ENCODE measurements around the gene CKMT2.

The CKMT2 gene
- long read RNA-seq, partial matches to known transcripts = 0 of 12 reads
- long read RNA-seq, other reads (novel, unspliced or antisense) = 12 of 12 reads

- no peaks in the 10 kb centered on the region for H3K27me3 ChIP-seq (ENCODE audit: insufficient read depth, poor library complexity, severe bottlenecking)
- H3K27ac ChIP-seq (replicated peaks) = no peak within 1 kb of the TSS
- no peak for DNase-seq (ENCODE audit: low read depth in 1 of 2, low spot score in 1 of 2)
- TF ChIP-seq GABPA (IDR thresholded peaks at IDR 0.05; ENCODE audit: low read depth) (no peak), REST (IDR thresholded peaks at IDR 0.05; ENCODE audit: insufficient replicate concordance, low read depth) (no peak), SPI1 (IDR thresholded peaks at IDR 0.05; ENCODE audit: borderline replicate concordance, low read depth) (no peak), POLR2AphosphoS5 (IDR thresholded peaks at IDR 0.05; ENCODE audit: low read depth) (no peak)
- TF ChIP-seq, protein P1, sequence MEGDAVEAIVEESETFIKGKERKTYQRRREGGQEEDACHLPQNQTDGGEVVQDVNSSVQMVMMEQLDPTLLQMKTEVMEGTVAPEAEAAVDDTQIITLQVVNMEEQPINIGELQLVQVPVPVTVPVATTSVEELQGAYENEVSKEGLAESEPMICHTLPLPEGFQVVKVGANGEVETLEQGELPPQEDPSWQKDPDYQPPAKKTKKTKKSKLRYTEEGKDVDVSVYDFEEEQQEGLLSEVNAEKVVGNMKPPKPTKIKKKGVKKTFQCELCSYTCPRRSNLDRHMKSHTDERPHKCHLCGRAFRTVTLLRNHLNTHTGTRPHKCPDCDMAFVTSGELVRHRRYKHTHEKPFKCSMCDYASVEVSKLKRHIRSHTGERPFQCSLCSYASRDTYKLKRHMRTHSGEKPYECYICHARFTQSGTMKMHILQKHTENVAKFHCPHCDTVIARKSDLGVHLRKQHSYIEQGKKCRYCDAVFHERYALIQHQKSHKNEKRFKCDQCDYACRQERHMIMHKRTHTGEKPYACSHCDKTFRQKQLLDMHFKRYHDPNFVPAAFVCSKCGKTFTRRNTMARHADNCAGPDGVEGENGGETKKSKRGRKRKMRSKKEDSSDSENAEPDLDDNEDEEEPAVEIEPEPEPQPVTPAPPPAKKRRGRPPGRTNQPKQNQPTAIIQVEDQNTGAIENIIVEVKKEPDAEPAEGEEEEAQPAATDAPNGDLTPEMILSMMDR (IDR thresholded peaks at IDR 0.05; ENCODE audit: insufficient read depth, low read length) = no peak
- no peak within 1 kb of the TSS for H3K4me3 ChIP-seq (replicated peaks; ENCODE audit: insufficient read depth, low read length)
Observed at GRCh38 chr5:81233080-81233634, at the start of gene CKMT2. TSS of gene CKMT2 (plus strand) at chr5:81233322. CDS start at chr5:81251133, 17,811 bp downstream.

- Histone ChIP-seq H3K27ac (replicated peaks) (no peak overlapping the region), H3K4me3 (replicated peaks; ENCODE audit: insufficient read depth, low read length) (no peak overlapping the region), H3K27me3 (ENCODE audit: insufficient read depth, poor library complexity, severe bottlenecking) (no peaks in the 10 kb centered on the region)
- DNase-seq (ENCODE audit: low read depth in 1 of 2, low spot score in 1 of 2) = no peak
- TF ChIP-seq GABPA (IDR thresholded peaks at IDR 0.05; ENCODE audit: low read depth) = no peak
Observed at GRCh38 chr5:81183811-81184748, 49.0 kb upstream of the CKMT2 start.

DNA sequence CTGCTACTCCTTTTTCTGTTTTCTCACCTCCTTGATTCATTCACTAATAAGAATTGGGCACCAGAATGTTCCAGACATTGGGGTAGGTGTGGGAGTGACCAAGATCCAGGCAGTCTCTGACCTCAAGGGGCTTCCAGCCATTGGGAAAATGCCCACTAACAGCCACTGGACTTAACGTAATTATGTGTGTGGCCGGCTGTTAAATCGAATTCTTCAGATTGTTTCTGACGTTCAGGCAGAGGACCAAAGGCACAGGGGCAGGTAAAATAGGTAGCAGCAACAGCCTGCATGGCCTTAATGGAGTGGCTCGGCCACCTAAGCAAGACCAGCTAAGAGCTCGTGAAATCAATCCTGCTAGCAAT lies 48.4 kb upstream of the CKMT2 start:
- Histone ChIP-seq H3K27me3 (ENCODE audit: insufficient read depth, poor library complexity, severe bottlenecking) (no peaks in the 10 kb centered on the region), H3K27ac (replicated peaks) (no peak overlapping the region), H3K4me3 (replicated peaks; ENCODE audit: insufficient read depth, low read length) (no peak overlapping the region)
- TF ChIP-seq, protein P1 (IDR thresholded peaks at IDR 0.05; ENCODE audit: insufficient read depth, low read length) = no peak
- no peak for TF ChIP-seq POLR2AphosphoS5 (IDR thresholded peaks at IDR 0.05; ENCODE audit: low read depth)
- no peak for TF ChIP-seq GABPA (IDR thresholded peaks at IDR 0.05; ENCODE audit: low read depth)
- no peak for TF ChIP-seq SPI1 (IDR thresholded peaks at IDR 0.05; ENCODE audit: borderline replicate concordance, low read depth)
- TF ChIP-seq REST (IDR thresholded peaks at IDR 0.05; ENCODE audit: insufficient replicate concordance, low read depth) = no peak
- DNase-seq (ENCODE audit: low read depth in 1 of 2, low spot score in 1 of 2) = no peak

DNA sequence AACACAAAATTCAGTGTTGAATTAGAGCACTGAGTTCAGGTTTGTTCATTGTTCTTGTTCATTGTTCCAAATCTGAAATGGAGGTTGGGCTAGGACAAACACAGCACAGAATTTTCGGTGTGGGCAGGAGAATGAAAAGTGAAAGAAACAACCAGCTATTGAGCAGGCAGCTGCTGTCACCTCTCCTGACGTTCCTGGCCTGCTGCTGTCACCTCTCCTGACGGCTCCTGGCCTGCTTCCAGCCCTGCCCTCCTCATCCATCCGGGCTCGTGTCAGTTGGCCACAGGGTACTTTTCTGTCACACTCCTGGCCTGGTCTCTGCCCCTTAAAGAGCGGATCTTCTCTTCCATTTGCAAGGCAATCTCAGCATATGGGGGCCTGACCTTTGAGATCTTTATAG lies 45.2 kb upstream of the CKMT2 start:
- Histone ChIP-seq H3K27me3 (ENCODE audit: insufficient read depth, poor library complexity, severe bottlenecking) (no peaks in the 10 kb centered on the region), H3K4me3 (replicated peaks; ENCODE audit: insufficient read depth, low read length) (no peak overlapping the region), H3K27ac (replicated peaks) (no peak overlapping the region)
- no peak for DNase-seq (ENCODE audit: low read depth in 1 of 2, low spot score in 1 of 2)
- TF ChIP-seq, protein P1 (IDR thresholded peaks at IDR 0.05; ENCODE audit: insufficient read depth, low read length) = no peak
- TF ChIP-seq SPI1 (IDR thresholded peaks at IDR 0.05; ENCODE audit: borderline replicate concordance, low read depth) = no peak
- TF ChIP-seq REST (IDR thresholded peaks at IDR 0.05; ENCODE audit: insufficient replicate concordance, low read depth) = no peak
- no peak for TF ChIP-seq POLR2AphosphoS5 (IDR thresholded peaks at IDR 0.05; ENCODE audit: low read depth)
- no peak for TF ChIP-seq GABPA (IDR thresholded peaks at IDR 0.05; ENCODE audit: low read depth)

Measured in HL-60 (cell line).